ENCODE results near the gene SLC38A1.
"Not testable (repeated sequence)": the region's sequence is repeated elsewhere in the genome, so short reads cannot be mapped to it uniquely, and the experiment has no call there.

The SLC38A1 gene

GRCh38 chr12:46264057-46264456 lies 4.8 kb downstream of the SLC38A1 start:
- no peak for DNase-seq (ENCODE audit: low read depth)

GRCh38 chr12:46263140-46264016 lies 5.5 kb downstream of the SLC38A1 start:
- no peak for DNase-seq (ENCODE audit: low read depth)

- DNase-seq (ENCODE audit: low read depth), result no peak
These were observed 7.2 kb downstream of the SLC38A1 start for GRCh38 chr12:46261646-46262045.

GRCh38 chr12:46260913-46261476 lies 7.8 kb downstream of the SLC38A1 start:
- no peak for DNase-seq (ENCODE audit: low read depth)

GRCh38 chr12:46260124-46260912 lies 8.5 kb downstream of the SLC38A1 start:
- DNase-seq (ENCODE audit: low read depth), result no peak

- no peak for DNase-seq (ENCODE audit: low read depth)
These were observed 9.1 kb downstream of the SLC38A1 start for GRCh38 chr12:46259713-46260112.

GRCh38 chr12:46259071-46259470 lies 9.8 kb downstream of the SLC38A1 start:
- no peak for DNase-seq (ENCODE audit: low read depth)

- DNase-seq (ENCODE audit: low read depth), result no peak
These were observed 10.7 kb downstream of the SLC38A1 start for GRCh38 chr12:46258129-46258528.

GRCh38 chr12:46256942-46257341 lies 11.9 kb downstream of the SLC38A1 start:
- DNase-seq (ENCODE audit: low read depth), result no peak

GRCh38 chr12:46253544-46254162 lies 15.2 kb downstream of the SLC38A1 start:
- DNase-seq (ENCODE audit: low read depth), result no peak

- not testable (repeated sequence) for DNase-seq (ENCODE audit: low read depth)
These were observed 16.8 kb downstream of the SLC38A1 start for GRCh38 chr12:46251994-46252393.

- DNase-seq (ENCODE audit: low read depth), result not testable (repeated sequence)
These were observed 18.9 kb downstream of the SLC38A1 start for GRCh38 chr12:46249960-46250359.

- DNase-seq (ENCODE audit: low read depth), result peak; percentile 7
These were observed 22.7 kb downstream of the SLC38A1 start for GRCh38 chr12:46246021-46246700.

GRCh38 chr12:46244997-46245396 lies 23.8 kb downstream of the SLC38A1 start:
- DNase-seq (ENCODE audit: low read depth), result no peak

GRCh38 chr12:46244273-46244915 lies 24.4 kb downstream of the SLC38A1 start:
- DNase-seq (ENCODE audit: low read depth), result no peak

GRCh38 chr12:46242569-46242968 lies 26.3 kb downstream of the SLC38A1 start:
- no peak for DNase-seq (ENCODE audit: low read depth)

GRCh38 chr12:46240436-46240835 lies 28.4 kb downstream of the SLC38A1 start:
- DNase-seq (ENCODE audit: low read depth), result no peak

GRCh38 chr12:46238821-46239220 lies 30.0 kb downstream of the SLC38A1 start:
- DNase-seq (ENCODE audit: low read depth), result no peak

GRCh38 chr12:46237371-46238045 lies 31.3 kb downstream of the SLC38A1 start:
- no peak for DNase-seq (ENCODE audit: low read depth)

- DNase-seq (ENCODE audit: low read depth), result no peak
These were observed 34.8 kb downstream of the SLC38A1 start for GRCh38 chr12:46234000-46234399.

- DNase-seq (ENCODE audit: low read depth), result no peak
These were observed 35.4 kb downstream of the SLC38A1 start for GRCh38 chr12:46233423-46233822.
